Osteoblast (primary cell): ENCODE results near the gene SLC2A5. TPM values are rescaled to one million over a fixed set of nuclear protein-coding genes. Genes with fewer than 3 reads are reported as not detected.
A peak's percentile ranks its signal among the peaks of the same experiment; 100 is the strongest.

Experiments used
- DNase-seq: peaks from one replicate; pipeline ENCODE4 v3.0.0; 2011; ENCODE audit warnings: low spot score, mixed read lengths; ENCODE audit not compliant: insufficient read length; ENCODE audit errors: missing footprints
- H2AFZ ChIP-seq: 2 replicates; pipeline ENCODE4 v1.6.0; 2011; ENCODE audit warnings: mild to moderate bottlenecking, low read length
- H3K27ac ChIP-seq: 2 replicates; pipeline ENCODE4 v1.5.1; 2011; ENCODE audit warnings: mild to moderate bottlenecking, low read depth, low read length, moderate library complexity
- H3K27me3 ChIP-seq: 2 replicates; pipeline ENCODE4 v1.6.0; 2012; ENCODE audit warnings: mild to moderate bottlenecking, control low read depth, inconsistent platforms, low read length, moderate library complexity; ENCODE audit not compliant: insufficient read depth
- H3K36me3 ChIP-seq: 2 replicates; pipeline ENCODE4 v1.5.1; 2011; ENCODE audit warnings: mild to moderate bottlenecking, low read length, control low read depth, moderate library complexity; ENCODE audit not compliant: insufficient read depth
- H3K4me1 ChIP-seq: 2 replicates; pipeline ENCODE4 v1.5.1; 2011; ENCODE audit warnings: mild to moderate bottlenecking, low read length, control low read depth, moderate library complexity; ENCODE audit not compliant: insufficient read depth
- H3K4me2 ChIP-seq: 2 replicates; pipeline ENCODE4 v1.6.0; 2011; ENCODE audit warnings: mild to moderate bottlenecking, low read length; ENCODE audit not compliant: insufficient read depth
- H3K4me3 ChIP-seq: fragments of 200-600 bp; sonication (generic); 3 replicates; pipeline ENCODE4 v1.5.1; 2012; ENCODE audit warnings: mild to moderate bottlenecking, low read length, inconsistent platforms; ENCODE audit not compliant: insufficient read depth
- H3K79me2 ChIP-seq: 2 replicates; pipeline ENCODE4 v1.6.0; 2012; ENCODE audit warnings: mild to moderate bottlenecking, low read length, control low read depth, inconsistent platforms; ENCODE audit not compliant: insufficient read depth
- H3K9me3 ChIP-seq: 2 replicates; pipeline ENCODE4 v1.5.1; 2011; ENCODE audit warnings: low read depth, low read length, control low read depth
- H4K20me1 ChIP-seq: 2 replicates; pipeline ENCODE4 v1.6.0; 2012; ENCODE audit warnings: mild to moderate bottlenecking, low read length, control low read depth; ENCODE audit not compliant: insufficient read depth
- CTCF ChIP-seq: IDR thresholded peaks from 2 replicates; pipeline ENCODE4 v1.5.1; 2011; ENCODE audit warnings: mild to moderate bottlenecking, low read depth, low read length, moderate library complexity; ENCODE audit errors: extremely low read depth
- total RNA-seq: library from RNA; depleted of rRNA; stranded (reverse); fragments of >200 nt; gene quantifications from 2 replicates; pipeline ENCODE4 v1.2.3, GENCODE V29; 2012

The SLC2A5 gene
- total RNA-seq, 1 donor = 22.4 TPM

DNA sequence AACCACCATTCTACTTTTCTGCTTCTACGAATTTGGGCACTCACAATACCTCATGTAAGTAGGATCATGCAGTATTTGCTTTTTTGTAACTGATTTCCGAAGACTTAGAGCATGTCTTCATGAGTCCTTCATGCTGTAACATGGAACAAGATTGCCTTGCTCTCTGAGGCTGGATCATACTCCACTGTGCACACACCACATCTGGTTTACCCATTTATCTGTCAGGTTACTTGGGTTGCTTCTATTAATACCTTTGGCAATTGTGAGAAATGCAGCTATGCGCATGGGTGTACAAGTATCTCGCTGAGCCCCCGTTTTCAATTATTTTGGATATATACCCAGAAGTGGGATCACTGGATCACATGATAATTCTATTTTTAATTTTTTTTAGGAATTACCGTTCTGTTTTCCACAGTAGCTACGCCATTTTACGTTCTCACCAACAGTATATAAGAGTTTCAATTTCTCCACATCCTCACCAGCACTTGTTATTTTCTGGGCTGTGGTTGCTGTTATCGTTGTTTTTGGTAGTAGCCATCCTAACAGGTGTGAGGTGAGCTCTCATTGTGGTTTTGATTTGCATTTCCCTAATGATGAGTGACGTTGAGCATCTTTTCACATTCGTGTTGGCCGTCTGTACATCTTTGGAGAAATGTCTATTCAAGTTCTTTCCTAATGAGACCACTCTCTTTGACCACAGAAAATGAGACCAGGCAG is 10.7 kb upstream of the SLC2A5 start:
- H3K4me2 ChIP-seq = no peak overlapping the region
- no peaks in the 10 kb centered on the region for H3K36me3 ChIP-seq
- no peak overlapping the region for H2AFZ ChIP-seq
- H4K20me1 ChIP-seq = no peaks in the 10 kb centered on the region
- no peak overlapping the region for H3K27ac ChIP-seq
- DNase-seq = no peak
- H3K4me1 ChIP-seq = peaks cover 26% of the 10 kb centered on the region
- TF ChIP-seq CTCF = no peak
- H3K4me3 ChIP-seq = no peak overlapping the region
- H3K27me3 ChIP-seq = no peaks in the 10 kb centered on the region
- no peaks in the 10 kb centered on the region for H3K9me3 ChIP-seq
- H3K79me2 ChIP-seq = no peaks in the 10 kb centered on the region

DNA sequence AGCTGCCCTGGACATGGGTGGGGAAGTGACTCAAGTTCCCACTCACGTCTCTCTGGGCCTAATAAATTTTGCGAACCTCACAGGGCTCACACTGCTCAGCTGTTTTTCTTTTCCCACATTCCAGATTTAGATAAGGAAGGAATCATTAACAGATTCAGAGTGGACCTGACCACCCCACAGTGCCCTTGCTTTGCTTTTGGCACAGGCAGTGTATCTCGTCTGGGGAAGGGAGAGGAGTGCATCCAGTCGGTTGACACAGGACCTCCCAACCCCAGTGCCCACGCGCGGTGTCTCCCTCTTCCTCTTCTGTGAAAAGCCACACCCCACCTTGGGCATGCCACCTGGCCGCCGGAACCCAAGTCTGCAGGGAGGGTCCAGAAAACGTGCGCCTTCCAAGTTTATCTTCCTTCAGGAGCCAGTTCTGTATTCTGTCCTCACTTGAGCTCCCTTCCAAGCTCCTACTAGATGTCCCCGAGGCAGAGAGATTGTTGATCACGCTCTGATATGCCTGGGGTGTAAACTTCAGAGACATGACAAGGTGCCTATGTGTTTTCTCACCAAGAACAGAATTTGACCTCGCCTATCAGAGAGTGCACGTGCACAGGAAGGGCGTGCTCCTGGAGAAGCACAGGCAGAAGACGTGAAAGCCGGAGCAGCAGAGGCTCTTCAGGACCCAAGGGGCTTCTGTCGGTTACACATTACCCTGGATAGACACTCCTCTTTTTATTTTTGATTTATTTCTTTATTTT is 9.5 kb upstream of the SLC2A5 start:
- H2AFZ ChIP-seq = no peak overlapping the region
- H3K27ac ChIP-seq = no peak overlapping the region
- no peaks in the 10 kb centered on the region for H3K27me3 ChIP-seq
- no peak overlapping the region for H3K4me2 ChIP-seq
- no peaks in the 10 kb centered on the region for H3K36me3 ChIP-seq
- peaks cover 16% of the 10 kb centered on the region for H3K4me1 ChIP-seq
- H3K9me3 ChIP-seq = no peaks in the 10 kb centered on the region
- no peak for TF ChIP-seq CTCF
- no peaks in the 10 kb centered on the region for H4K20me1 ChIP-seq
- H3K4me3 ChIP-seq = no peak overlapping the region
- DNase-seq = no peak
- no peaks in the 10 kb centered on the region for H3K79me2 ChIP-seq

DNA sequence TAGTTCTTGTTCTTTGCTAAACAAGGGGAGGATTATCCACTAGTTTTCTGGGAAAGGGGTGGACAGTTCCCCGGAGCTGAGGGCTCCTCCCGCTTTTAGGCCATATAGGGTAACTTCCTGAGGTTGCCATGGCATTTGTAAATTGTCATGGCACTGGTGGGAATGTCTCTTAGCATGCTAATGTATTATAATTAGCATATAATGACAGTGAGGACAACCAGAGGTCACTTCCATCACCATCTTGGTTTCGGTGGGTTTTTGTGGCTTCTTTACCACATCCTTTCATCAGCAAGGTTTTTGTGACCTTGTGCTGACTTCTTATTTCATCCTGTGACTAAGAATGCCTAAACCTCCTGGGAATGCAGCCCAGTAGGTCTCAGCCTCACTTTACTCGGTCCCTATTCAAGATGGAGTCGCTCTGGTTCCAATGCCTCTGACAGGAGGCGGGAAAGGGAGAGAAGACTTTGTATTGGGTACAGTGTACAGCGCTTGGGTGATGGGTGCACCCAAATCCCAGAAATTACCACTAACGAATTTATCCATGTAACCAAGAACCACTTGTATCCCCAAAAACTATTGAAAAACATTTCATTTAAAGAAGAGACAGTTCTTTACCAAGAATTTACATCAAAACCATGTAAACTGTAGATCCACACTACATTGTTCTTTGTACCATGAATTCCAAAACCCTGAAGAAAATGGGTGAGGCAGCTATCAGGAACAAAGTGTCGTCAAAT is 8.7 kb upstream of the SLC2A5 start:
- Histone ChIP-seq H3K27me3 (no peaks in the 10 kb centered on the region), H3K4me1 (peaks cover 14% of the 10 kb centered on the region), H3K9me3 (no peaks in the 10 kb centered on the region), H3K27ac (no peak overlapping the region), H3K4me3 (no peak overlapping the region), H3K79me2 (no peaks in the 10 kb centered on the region), H3K4me2 (peak overlapping the region; percentile 30), H3K36me3 (no peaks in the 10 kb centered on the region), H2AFZ (no peak overlapping the region), H4K20me1 (no peaks in the 10 kb centered on the region)
- DNase-seq = no peak
- TF ChIP-seq CTCF = no peak

DNA sequence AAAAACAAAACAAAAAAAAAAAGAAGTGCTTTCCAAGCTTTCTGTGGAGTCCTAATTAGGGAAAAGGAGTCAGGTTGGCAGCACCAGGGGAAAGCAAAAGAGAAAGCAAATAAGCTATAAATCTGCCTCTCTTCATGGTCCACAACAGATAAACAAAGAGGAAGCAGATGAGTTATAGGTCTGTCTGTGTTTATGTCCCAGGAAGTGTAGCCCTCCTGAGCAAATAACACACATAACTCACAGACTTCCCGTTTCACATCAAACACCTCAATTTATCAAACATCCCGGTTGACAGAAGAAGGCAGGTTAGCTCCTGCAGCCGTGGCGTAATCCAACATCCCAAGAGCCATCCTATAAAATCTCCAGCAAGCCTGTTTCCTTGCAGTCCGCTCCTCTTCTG is 5.6 kb upstream of the SLC2A5 start:
- no peak overlapping the region for H2AFZ ChIP-seq
- no peak overlapping the region for H3K27ac ChIP-seq
- H3K79me2 ChIP-seq = no peaks in the 10 kb centered on the region
- DNase-seq = no peak
- peaks cover 12% of the 10 kb centered on the region for H3K4me1 ChIP-seq
- H3K4me2 ChIP-seq = no peak overlapping the region
- no peaks in the 10 kb centered on the region for H3K9me3 ChIP-seq
- TF ChIP-seq CTCF = no peak
- no peak overlapping the region for H3K4me3 ChIP-seq
- no peaks in the 10 kb centered on the region for H3K27me3 ChIP-seq
- no peaks in the 10 kb centered on the region for H4K20me1 ChIP-seq
- no peaks in the 10 kb centered on the region for H3K36me3 ChIP-seq
